ENCODE measurements around the gene CWC22. TPM values are rescaled to one million over a fixed set of nuclear protein-coding genes. Genes with fewer than 3 reads are reported as not detected.
A peak's percentile ranks its signal among the peaks of the same experiment; 100 is the strongest.
"Not testable (repeated sequence)": the region's sequence is repeated elsewhere in the genome, so short reads cannot be mapped to it uniquely, and the experiment has no call there.

The CWC22 gene
- total RNA-seq, 1 experiment from 2014 or later = 14.2 TPM

GRCh38 chr2:180006231-180006630 is 866 bp downstream of the CWC22 start:
- BruUV-seq (replicated peaks) = TSS peak; percentile 53
- POLR2A ChIA-PET (ENCODE audit: unreplicated experiment) = no interaction called here
- no peak for TF ChIP-seq EZH2 (IDR thresholded peaks at IDR 0.05; ENCODE audit: low read length, unreplicated experiment)
- Histone ChIP-seq H3K4me1 (ENCODE audit: insufficient read depth, low read length) (peaks cover 22% of the 10 kb centered on the region), H3K27ac (ENCODE audit: low read length) (peak overlapping the region; percentile 72; the same call in 1 of the 2 replicates), H3K79me2 (ENCODE audit: low read length) (peaks cover 56% of the 10 kb centered on the region), H4K20me1 (ENCODE audit: low read length) (0 out of 2 replicates have a peak, but pooled peaks cover 10% of the 10 kb centered on the region), H3K9ac (ENCODE audit: low read length) (peak overlapping the region; percentile 86), H3K9me2 (replicated peaks; ENCODE audit: low read length) (no peaks in the 10 kb centered on the region), H3K27me3 (ENCODE audit: low read length) (no peaks in the 10 kb centered on the region), H3K36me3 (ENCODE audit: low read depth, low read length) (0 out of 2 replicates have a peak, but pooled peaks cover 4% of the 10 kb centered on the region), H2AFZ (ENCODE audit: low read length) (peak overlapping the region; percentile 97), H3K4me2 (ENCODE audit: low read length) (peak overlapping the region; percentile 82), H3F3A (ENCODE audit: low read length, unreplicated experiment) (no peaks in the 10 kb centered on the region), H3K9me3 (ENCODE audit: low read length) (no peaks in the 10 kb centered on the region), H3K4me3 (ENCODE audit: low read length) (peak overlapping the region; percentile 94)
- CTCF ChIA-PET = no interaction called here
- intact Hi-C loops (cut with micrococcal nuclease) = no loop called here
- DNase-seq = no peak
- ATAC-seq = no peak

- H3K9me3 ChIP-seq (ENCODE audit: low read length); H2AFZ ChIP-seq (ENCODE audit: low read length); BruUV-seq (replicated peaks); H3K36me3 ChIP-seq (ENCODE audit: low read depth, low read length); H3K27ac ChIP-seq (ENCODE audit: low read length); H3K9me2 ChIP-seq (replicated peaks; ENCODE audit: low read length); H3F3A ChIP-seq (ENCODE audit: low read length, unreplicated experiment); H3K9ac ChIP-seq (ENCODE audit: low read length); CTCF ChIA-PET; ATAC-seq; DNase-seq; H3K27me3 ChIP-seq (ENCODE audit: low read length); intact Hi-C loops (cut with micrococcal nuclease): not testable (repeated sequence)
- Histone ChIP-seq H3K4me1 (ENCODE audit: insufficient read depth, low read length) (peaks cover 26% of the 10 kb centered on the region), H3K4me2 (ENCODE audit: low read length) (peak overlapping the region; percentile 82), H3K79me2 (ENCODE audit: low read length) (peaks cover 64% of the 10 kb centered on the region), H4K20me1 (ENCODE audit: low read length) (0 out of 2 replicates have a peak, but pooled peaks cover 14% of the 10 kb centered on the region), H3K4me3 (ENCODE audit: low read length) (peak overlapping the region; percentile 94; the same call in 1 of the 2 replicates)
- POLR2A ChIA-PET (ENCODE audit: unreplicated experiment) = interaction anchor here (0.6 kb wide), 1 partner anchor 71 kb away, joined by 10 read pairs; no protein-coding TSS in a partner anchor
These were observed 1.6 kb downstream of the CWC22 start for GRCh38 chr2:180005465-180005864.

GRCh38 chr2:180004731-180005130 is 2.4 kb downstream of the CWC22 start:
- Histone ChIP-seq H4K20me1 (ENCODE audit: low read length) (0 out of 2 replicates have a peak, but pooled peaks cover 19% of the 10 kb centered on the region), H2AFZ (ENCODE audit: low read length) (no peak overlapping the region), H3K9ac (ENCODE audit: low read length) (no peak overlapping the region), H3K27ac (ENCODE audit: low read length) (no peak overlapping the region), H3K9me2 (replicated peaks; ENCODE audit: low read length) (no peaks in the 10 kb centered on the region), H3K9me3 (ENCODE audit: low read length) (no peaks in the 10 kb centered on the region), H3F3A (ENCODE audit: low read length, unreplicated experiment) (no peaks in the 10 kb centered on the region), H3K36me3 (ENCODE audit: low read depth, low read length) (peaks cover 4% of the 10 kb centered on the region; the same call in 1 of the 2 replicates), H3K4me2 (ENCODE audit: low read length) (no peak overlapping the region; the same call in 1 of the 2 replicates), H3K27me3 (ENCODE audit: low read length) (no peaks in the 10 kb centered on the region), H3K4me1 (ENCODE audit: insufficient read depth, low read length) (peaks cover 26% of the 10 kb centered on the region), H3K79me2 (ENCODE audit: low read length) (peaks cover 71% of the 10 kb centered on the region), H3K4me3 (ENCODE audit: low read length) (no peak overlapping the region)
- DNase-seq = no peak
- BruUV-seq (replicated peaks) = no TSS peak
- TF ChIP-seq EZH2 (IDR thresholded peaks at IDR 0.05; ENCODE audit: low read length, unreplicated experiment) = no peak
- no peak for TF ChIP-seq CTCF (conservative IDR thresholded peaks at IDR 0.05; ENCODE audit: low read depth, low read length)
- no peak for TF ChIP-seq EZH2phosphoT487 (IDR thresholded peaks at IDR 0.05; ENCODE audit: borderline replicate concordance, low read length)
- ChIA-PET CTCF (no interaction called here), POLR2A (ENCODE audit: unreplicated experiment) (interaction anchor here (0.6 kb wide), 1 partner anchor 72 kb away, joined by 10 read pairs; no protein-coding TSS in a partner anchor)
- ATAC-seq = no peak
- intact Hi-C loops (cut with micrococcal nuclease) = no loop called here

All from PC-3 (cell line).